Measurements from ENCODE around the gene CD28.

GRCh38 chr2:203708846-203709396 lies 2.5 kb downstream of the CD28 start:
- TF ChIP-seq POLR2AphosphoS5 (IDR thresholded peaks at IDR 0.05): no peak
- TF ChIP-seq EZH2 (IDR thresholded peaks at IDR 0.05; ENCODE audit: borderline replicate concordance, insufficient read depth, low read length, poor library complexity, severe bottlenecking): no peak
- TF ChIP-seq CTCF (IDR thresholded peaks at IDR 0.05; ENCODE audit: poor library complexity, severe bottlenecking): no peak

Measured in neural cell (in vitro differentiated cells).